GM18873 (cell line): ENCODE results near the gene DAAM1.

Experiments used
- ATAC-seq: cut with Tn5 transposase; IDR thresholded peaks from one replicate; pipeline ENCODE4 v1.9.1; 2021; ENCODE audit warnings: mild to moderate bottlenecking, moderate library complexity, moderate number of reproducible peaks; ENCODE audit not compliant: unreplicated experiment, low FRiP score

Gene DAAM1

GRCh38 chr14:59187118-59187517 lies 1.3 kb upstream of the DAAM1 start:
- ATAC-seq: no peak

GRCh38 chr14:59187802-59188460 lies 536 bp upstream of the DAAM1 start:
- peak; percentile 20 for ATAC-seq

- ATAC-seq: peak; percentile 0
These were observed 771 bp downstream of the DAAM1 start for GRCh38 chr14:59189091-59189785.

- peak; percentile 50 for ATAC-seq
These were observed 1.4 kb downstream of the DAAM1 start for GRCh38 chr14:59189786-59190368.

- peak; percentile 3 for ATAC-seq
These were observed 1.9 kb downstream of the DAAM1 start for GRCh38 chr14:59190372-59190771.

GRCh38 chr14:59195912-59196311 lies 7.4 kb downstream of the DAAM1 start:
- ATAC-seq: no peak

GRCh38 chr14:59197695-59198262 lies 9.3 kb downstream of the DAAM1 start:
- ATAC-seq: no peak

- no peak for ATAC-seq
These were observed 10.7 kb downstream of the DAAM1 start for GRCh38 chr14:59199205-59199604.

- ATAC-seq: no peak
These were observed 11.1 kb downstream of the DAAM1 start for GRCh38 chr14:59199614-59200013.

- ATAC-seq: no peak
These were observed 11.7 kb downstream of the DAAM1 start for GRCh38 chr14:59200195-59200594.

GRCh38 chr14:59202031-59202430 lies 13.6 kb downstream of the DAAM1 start:
- ATAC-seq: no peak

- ATAC-seq: no peak
These were observed 15.8 kb downstream of the DAAM1 start for GRCh38 chr14:59204305-59204704.

GRCh38 chr14:59206892-59207291 lies 18.4 kb downstream of the DAAM1 start:
- no peak for ATAC-seq

- ATAC-seq: no peak
These were observed 19.1 kb downstream of the DAAM1 start for GRCh38 chr14:59207506-59207933.

GRCh38 chr14:59208224-59208814 lies 19.9 kb downstream of the DAAM1 start:
- ATAC-seq: no peak

- no peak for ATAC-seq
These were observed 20.5 kb downstream of the DAAM1 start for GRCh38 chr14:59208954-59209353.

- ATAC-seq: no peak
These were observed 22.2 kb downstream of the DAAM1 start for GRCh38 chr14:59210621-59211020.

- no peak for ATAC-seq
These were observed 25.2 kb downstream of the DAAM1 start for GRCh38 chr14:59213368-59214315.

GRCh38 chr14:59214702-59215302 lies 26.3 kb downstream of the DAAM1 start:
- no peak for ATAC-seq

GRCh38 chr14:59215322-59215721 lies 26.9 kb downstream of the DAAM1 start:
- no peak for ATAC-seq
